Gastrocnemius medialis (tissue), 4 donors: ENCODE results near the gene CLIP2. TPM values are rescaled to one million over a fixed set of nuclear protein-coding genes. Genes with fewer than 3 reads are reported as not detected.
"Not testable (repeated sequence)": the region's sequence is repeated elsewhere in the genome, so short reads cannot be mapped to it uniquely, and the experiment has no call there.

Experiments used
- ATAC-seq, 2 donors: fragments of 150-250 bp; one replicate each; pipeline ENCODE4 v1.9.1; 2016
- DNase-seq, 2 donors: peaks; one replicate each; pipeline ENCODE4 v3.0.0-alpha.2; 2019
- H3K27ac ChIP-seq, 4 donors: fragments of 200-600 bp; sonication (generic); 1 replicate in 1 of 4; 2 replicates in 3 of 4; pipeline ENCODE4 v1.5.1; 2016 to 2018; ENCODE audit warnings: mild to moderate bottlenecking in 2 of 4, moderate library complexity in 1 of 4
- H3K27me3 ChIP-seq, 3 donors: fragments of 200-600 bp; sonication (generic) in 2 of 3; 1 replicate in 1 of 3; 2 replicates in 2 of 3; pipeline versions ENCODE4 v1.5.1 to v1.6.0; 2016 to 2019; ENCODE audit warnings: mild to moderate bottlenecking in 1 of 3, moderate library complexity in 1 of 3
- H3K36me3 ChIP-seq, 2 donors: fragments of 200-600 bp; sonication (generic) in 1 of 2; one replicate each; pipeline ENCODE4 v1.5.1; 2017 to 2018
- H3K4me1 ChIP-seq, 2 donors: fragments of 200-600 bp; sonication (generic) in 1 of 2; one replicate each; pipeline ENCODE4 v1.5.1; 2016 to 2017; ENCODE audit warnings: mild to moderate bottlenecking in 2 of 2
- H3K4me3 ChIP-seq, 4 donors: fragments of 200-600 bp; sonication (generic) in 3 of 4; 1 replicate in 1 of 4; 2 replicates in 3 of 4; pipeline ENCODE4 v1.5.1; 2016 to 2019; ENCODE audit warnings: mild to moderate bottlenecking in 2 of 4
- H3K9me3 ChIP-seq, 3 donors: fragments of 200-600 bp; sonication (generic) in 2 of 3; 1 replicate in 1 of 3; 2 replicates in 2 of 3; pipeline ENCODE4 v1.5.1; 2016 to 2019
- CTCF ChIP-seq, 5 experiments: fragments of 450-650 bp in 3 of 5; fragments of 200-600 bp in 2 of 5; sonication (generic) in 2 of 5; IDR thresholded peaks in 4 of 5; conservative IDR thresholded peaks in 1 of 5; 1 replicate in 4 of 5; 2 replicates in 1 of 5; pipeline ENCODE4 v1.5.1; 2016 to 2019; ENCODE audit warnings: antibody characterized with exemption in 5 of 5, mild to moderate bottlenecking in 3 of 5, moderate library complexity in 3 of 5
- POLR2A ChIP-seq, 2 donors: fragments of 450-650 bp; IDR thresholded peaks; one replicate each; pipeline ENCODE4 v1.6.1; 2017; ENCODE audit warnings: antibody characterized with exemption in 2 of 2, mild to moderate bottlenecking in 2 of 2, moderate library complexity in 2 of 2
- in situ Hi-C, 4 donors: fragments of 200-750 bp; cut with MboI; loops; one replicate each; pipeline versions ENCODE4 v1.15.0 to v1.8.0; 2017; ENCODE audit warnings: low sequenced_read_pairs in 4 of 4
- intact Hi-C: fragments of 100-400 bp; cut with DNase I; formaldehyde crosslinking; loops from one replicate; pipeline ENCODE4 v1.15.1; 2023; ENCODE audit warnings: low total_unique reads
- total RNA-seq, 4 donors: library from RNA; depleted of rRNA; stranded (reverse); fragments of >200 nt; gene quantifications; one replicate each; pipeline versions ENCODE4 v1.1.0 to v1.2.3, GENCODE V29; 2016

Gene CLIP2
- total RNA-seq, 4 donors from 2014 or later = 2.0 to 10.0 (median 4.2) TPM

- DNase-seq (no peak), ATAC-seq (no peak)
- H3K27me3 ChIP-seq = no peaks in the 10 kb centered on the region
- TF ChIP-seq CTCF (IDR thresholded peaks at IDR 0.05 in 4 of 5, conservative IDR thresholded peaks at IDR 0.05 in 1 of 5) = no peak
- TF ChIP-seq POLR2A (IDR thresholded peaks at IDR 0.05) = no peak
- no peaks in the 10 kb centered on the region for H3K9me3 ChIP-seq
- intact Hi-C loops (no loop called here), in situ Hi-C loops (no loop called here)
- no peak overlapping the region for H3K4me3 ChIP-seq
- H3K27ac ChIP-seq = no peak overlapping the region
- no peaks in the 10 kb centered on the region for H3K4me1 ChIP-seq
- peaks cover 0 to 3% of the 10 kb centered on the region in 2 donors for H3K36me3 ChIP-seq
Observed at GRCh38 chr7:74334030-74334429, 44.8 kb downstream of the CLIP2 start.

- no peaks in the 10 kb centered on the region for H3K27me3 ChIP-seq
- H3K4me1 ChIP-seq = no peaks in the 10 kb centered on the region
- TF ChIP-seq CTCF (IDR thresholded peaks at IDR 0.05 in 4 of 5, conservative IDR thresholded peaks at IDR 0.05 in 1 of 5) = no peak
- no peak for TF ChIP-seq POLR2A (IDR thresholded peaks at IDR 0.05)
- ATAC-seq (no peak), DNase-seq (no peak)
- in situ Hi-C loops = no loop called here
- no peak overlapping the region for H3K4me3 ChIP-seq
- intact Hi-C loops = no loop called here
- no peaks in the 10 kb centered on the region for H3K9me3 ChIP-seq
- H3K27ac ChIP-seq = no peak overlapping the region
- H3K36me3 ChIP-seq = no peaks in the 10 kb centered on the region
Observed at GRCh38 chr7:74337926-74338325, 48.7 kb downstream of the CLIP2 start.

GRCh38 chr7:74338366-74339108, 49.3 kb downstream of the CLIP2 start:
- intact Hi-C loops = no loop called here
- TF ChIP-seq CTCF (IDR thresholded peaks at IDR 0.05 in 4 of 5, conservative IDR thresholded peaks at IDR 0.05 in 1 of 5) = no peak
- TF ChIP-seq POLR2A (IDR thresholded peaks at IDR 0.05) = no peak

GRCh38 chr7:74339648-74340047, 50.4 kb downstream of the CLIP2 start:
- H3K27me3 ChIP-seq, H3K9me3 ChIP-seq, H3K36me3 ChIP-seq, in situ Hi-C loops, intact Hi-C loops, H3K4me1 ChIP-seq, H3K27ac ChIP-seq, DNase-seq, H3K4me3 ChIP-seq, ATAC-seq: not testable (repeated sequence)

More at GRCh38 chr7:74338366-74339108, 49.3 kb downstream of the CLIP2 start:
- no peak overlapping the region for H3K27ac ChIP-seq
- H3K36me3 ChIP-seq = no peaks in the 10 kb centered on the region
- in situ Hi-C loops = no loop called here
- H3K4me1 ChIP-seq = no peaks in the 10 kb centered on the region
- H3K4me3 ChIP-seq = no peak overlapping the region
- ATAC-seq (no peak), DNase-seq (no peak)
- no peaks in the 10 kb centered on the region for H3K9me3 ChIP-seq
- H3K27me3 ChIP-seq = no peaks in the 10 kb centered on the region

GRCh38 chr7:74343281-74344131, 54.3 kb downstream of the CLIP2 start:
- H3K4me3 ChIP-seq = no peak overlapping the region
- no peaks in the 10 kb centered on the region for H3K36me3 ChIP-seq
- intact Hi-C loops = no loop called here
- in situ Hi-C loops = no loop called here
- no peaks in the 10 kb centered on the region for H3K9me3 ChIP-seq
- no peak overlapping the region for H3K27ac ChIP-seq
- H3K27me3 ChIP-seq = no peaks in the 10 kb centered on the region
- ATAC-seq (no peak), DNase-seq (no peak)
- TF ChIP-seq POLR2A (IDR thresholded peaks at IDR 0.05) (no peak), CTCF (IDR thresholded peaks at IDR 0.05 in 4 of 5, conservative IDR thresholded peaks at IDR 0.05 in 1 of 5) (no peak)
- no peaks in the 10 kb centered on the region for H3K4me1 ChIP-seq
